GOT3 (cell line): ENCODE measurements around the gene SGCA.
A peak's percentile ranks its signal among the peaks of the same experiment; 100 is the strongest.

Experiments used
- DNase-seq: peaks from one replicate; lab custom pipeline; 2025; ENCODE audit warnings: mixed read lengths; lab: John Stamatoyannopoulos, UW

The SGCA gene

GRCh38 chr17:50149417-50150353 lies 16.1 kb upstream of the SGCA start:
- no peak for DNase-seq

- no peak for DNase-seq
Observed at GRCh38 chr17:50150354-50151040, 15.3 kb upstream of the SGCA start, which contains the start of gene PPP1R9B. PPP1R9B (minus strand) TSS chr17:50150677; CDS start chr17:50150513, 164 bp downstream.

GRCh38 chr17:50151041-50151936 lies 14.5 kb upstream of the SGCA start:
- peak; percentile 30 for DNase-seq

GRCh38 chr17:50151937-50152547 lies 13.8 kb upstream of the SGCA start:
- DNase-seq, result no peak

- DNase-seq, result no peak
Observed at GRCh38 chr17:50152736-50153135, 13.1 kb upstream of the SGCA start.

GRCh38 chr17:50153650-50154575 lies 11.9 kb upstream of the SGCA start:
- DNase-seq, result no peak

GRCh38 chr17:50154604-50155003 lies 11.2 kb upstream of the SGCA start:
- DNase-seq, result no peak

- no peak for DNase-seq
Observed at GRCh38 chr17:50155115-50155819, 10.5 kb upstream of the SGCA start.

GRCh38 chr17:50157891-50158290 lies 7.9 kb upstream of the SGCA start:
- DNase-seq, result no peak

- peak; percentile 84 for DNase-seq
Observed at GRCh38 chr17:50161023-50161910, 4.5 kb upstream of the SGCA start.

- DNase-seq, result no peak
Observed at GRCh38 chr17:50161911-50162288, 3.9 kb upstream of the SGCA start.

GRCh38 chr17:50162466-50163254 lies 3.1 kb upstream of the SGCA start:
- DNase-seq, result no peak

- no peak for DNase-seq
Observed at GRCh38 chr17:50163843-50164696, 1.7 kb upstream of the SGCA start.

- DNase-seq, result no peak
Observed at GRCh38 chr17:50164697-50164988, 1.2 kb upstream of the SGCA start.

GRCh38 chr17:50165066-50165465 lies 739 bp upstream of the SGCA start:
- no peak for DNase-seq

GRCh38 chr17:50165466-50165865 lies 339 bp upstream of the SGCA start:
- DNase-seq, result no peak

- no peak for DNase-seq
Observed at GRCh38 chr17:50166518-50167181, 845 bp downstream of the SGCA start.
